Right forelimb (tissue), 1 donor: ENCODE data around the gene TMEM47.

Experiments used
- DNase-seq: peaks from one replicate; pipeline ENCODE4 v3.0.0-alpha.2; 2018

The TMEM47 gene

DNA sequence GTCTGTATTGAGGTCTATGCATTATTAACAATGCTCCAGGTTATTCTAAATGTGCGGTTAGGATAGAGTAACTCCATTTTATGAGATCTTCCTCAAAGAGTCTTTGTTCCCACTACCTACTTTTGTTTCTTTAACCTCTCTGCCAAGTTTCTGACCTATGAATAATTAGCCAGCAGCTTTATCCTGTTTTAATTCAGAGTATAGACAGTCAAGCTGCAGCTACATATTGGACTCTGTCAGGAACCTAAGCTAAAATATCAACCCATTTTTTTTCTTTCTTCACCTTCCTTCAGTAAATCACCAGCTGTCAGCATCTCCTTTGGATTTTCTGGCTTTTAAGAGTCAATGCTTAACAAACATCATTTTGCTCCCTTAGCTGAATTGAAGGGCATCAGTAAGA, 72.3 kb downstream of the TMEM47 start:
- DNase-seq, result no peak

DNA sequence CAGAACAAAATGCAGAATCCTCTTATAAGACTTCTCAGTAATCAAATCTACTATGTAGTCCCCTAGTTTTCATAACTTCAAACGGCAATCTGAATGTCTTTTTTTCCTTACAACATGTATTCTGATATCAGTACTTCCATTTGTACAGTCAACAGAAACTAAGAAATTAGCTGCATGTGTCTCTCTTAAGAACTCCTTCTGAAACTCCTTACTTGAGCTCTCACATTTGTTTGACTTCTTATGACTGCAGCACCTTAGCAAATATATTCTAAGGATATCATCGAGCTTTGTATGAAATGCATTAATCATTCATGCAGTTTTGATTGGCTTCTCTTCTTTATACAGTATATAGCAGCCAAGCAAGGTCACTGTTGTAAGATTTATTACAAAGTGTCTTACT, 77.0 kb downstream of the TMEM47 start:
- no peak for DNase-seq

DNA sequence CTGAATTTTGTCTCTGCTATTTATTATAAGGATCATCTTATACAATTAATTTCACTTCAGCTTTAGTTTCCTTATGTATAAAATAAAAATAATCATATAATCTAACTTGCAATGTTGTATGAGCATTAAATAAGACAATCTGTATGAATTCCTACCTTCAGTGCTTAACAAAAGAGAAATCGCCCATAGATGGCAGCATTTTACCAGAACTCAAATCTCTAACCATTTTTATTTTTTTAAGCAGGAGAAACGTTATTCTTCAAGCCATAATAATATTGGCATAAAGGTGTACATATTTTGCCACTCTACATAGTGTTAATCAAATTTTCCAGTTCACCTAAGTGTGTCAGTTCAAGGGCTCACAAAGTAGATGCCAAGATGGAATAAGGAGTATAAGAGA, 78.8 kb downstream of the TMEM47 start:
- DNase-seq, result no peak
